ENCODE results near the gene AATF.

The AATF gene

DNA sequence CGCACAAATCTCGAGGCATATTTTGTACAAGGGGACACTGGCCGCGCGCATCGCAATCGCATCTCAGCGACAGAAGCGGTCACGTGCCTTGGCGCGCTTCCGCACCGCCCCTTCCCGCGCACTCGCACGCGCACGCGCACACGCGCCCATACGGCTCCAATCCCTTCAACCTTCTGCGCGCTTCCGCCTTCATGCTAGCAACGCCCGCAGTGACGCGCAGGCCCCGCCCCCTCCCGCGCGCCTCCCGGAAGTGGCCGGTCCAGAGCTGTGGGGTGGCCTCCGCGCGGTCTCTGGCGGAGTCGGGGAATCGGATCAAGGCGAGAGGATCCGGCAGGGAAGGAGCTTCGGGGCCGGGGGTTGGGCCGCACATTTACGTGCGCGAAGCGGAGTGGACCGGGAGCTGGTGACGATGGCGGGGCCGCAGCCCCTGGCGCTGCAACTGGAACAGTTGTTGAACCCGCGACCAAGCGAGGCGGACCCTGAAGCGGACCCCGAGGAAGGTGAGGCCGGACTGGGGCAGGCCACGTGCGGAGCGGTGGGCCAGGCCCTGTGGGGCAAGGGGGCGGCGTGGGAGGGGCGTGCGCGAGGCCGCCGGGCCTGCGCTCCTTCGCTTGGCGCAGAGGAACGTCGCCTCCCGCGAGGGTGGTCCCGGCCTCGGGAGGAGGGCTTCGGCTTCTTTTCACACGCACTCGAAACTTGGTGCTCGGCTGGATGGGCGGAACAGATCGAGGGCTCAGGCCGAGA, at the start of gene AATF:
Gene AATF (plus strand): TSS at position 238 of the 744 bp plus-strand sequence. CDS start 172 bp downstream, at position 410.
- DNase-seq, result peak; percentile 92 to 93

DNA sequence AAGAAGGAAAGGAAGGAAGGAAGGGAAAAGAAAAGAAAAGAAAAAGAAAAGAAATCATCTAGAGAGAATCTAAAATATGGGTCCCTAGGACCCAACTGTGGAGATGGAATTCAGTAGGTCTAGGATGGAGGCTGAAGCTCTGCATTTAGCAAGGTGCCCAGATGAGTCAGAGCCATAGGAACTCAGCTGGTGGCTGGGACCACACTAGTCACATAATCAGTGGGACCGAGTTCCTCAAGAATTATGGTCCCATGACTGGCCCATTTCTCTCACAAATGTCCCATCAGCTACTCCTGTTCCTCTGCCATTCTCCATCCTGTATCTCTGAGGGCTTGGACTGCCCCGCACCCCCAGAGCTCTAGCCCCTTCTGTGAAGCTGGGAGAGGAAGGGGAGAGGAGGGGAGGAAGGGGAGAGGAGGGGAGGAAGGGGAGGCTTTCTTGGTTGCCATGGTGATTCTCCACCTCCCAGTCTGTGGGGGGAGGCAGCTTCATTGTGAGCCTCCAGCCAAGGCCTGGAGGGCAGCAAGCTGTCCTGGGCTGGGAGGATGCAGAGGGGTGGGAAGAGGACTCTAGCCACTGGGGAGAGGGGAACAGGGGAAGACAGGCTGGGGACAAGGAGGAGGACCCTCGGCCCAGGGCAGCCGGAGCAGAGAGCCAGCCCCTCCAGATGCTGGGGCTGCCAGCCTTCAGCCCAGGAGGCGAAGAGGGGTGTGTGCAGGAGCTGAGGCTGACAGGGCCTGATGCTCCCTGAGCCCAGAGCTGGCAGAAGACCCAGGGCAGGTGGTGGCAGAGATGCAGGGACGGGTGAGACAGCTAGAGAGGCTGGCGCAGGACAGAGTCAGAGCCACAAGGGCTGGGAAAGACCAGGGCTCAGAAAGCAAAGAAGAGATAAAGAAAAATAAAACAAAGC, 49.2 kb upstream of the AATF start:
- DNase-seq, result no peak

GRCh38 chr17:36900160-36900512, 48.6 kb upstream of the AATF start:
- DNase-seq, result no peak

DNA sequence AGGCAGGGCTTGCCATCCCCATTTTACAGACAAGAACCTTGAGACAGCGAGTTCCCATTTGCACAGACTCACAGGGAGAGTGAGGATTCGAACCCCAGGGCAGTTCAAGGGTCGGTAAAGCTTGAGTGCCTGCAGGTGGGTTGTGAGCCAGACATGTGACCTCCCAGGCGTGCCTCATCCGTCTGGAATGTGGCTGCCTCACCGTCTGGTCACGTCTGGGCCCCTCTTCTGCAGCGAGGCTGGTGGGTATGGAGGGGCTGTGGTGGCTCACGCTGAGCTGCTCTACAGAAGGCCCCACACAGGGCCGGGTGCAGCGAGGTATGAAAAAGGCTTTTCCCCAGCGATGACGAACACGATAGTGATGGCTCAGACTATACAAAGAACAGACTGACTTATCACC, 47.2 kb upstream of the AATF start:
- no peak for DNase-seq

- DNase-seq, result no peak
Measured at GRCh38 chr17:36907407-36907806, 41.3 kb upstream of the AATF start.

DNA sequence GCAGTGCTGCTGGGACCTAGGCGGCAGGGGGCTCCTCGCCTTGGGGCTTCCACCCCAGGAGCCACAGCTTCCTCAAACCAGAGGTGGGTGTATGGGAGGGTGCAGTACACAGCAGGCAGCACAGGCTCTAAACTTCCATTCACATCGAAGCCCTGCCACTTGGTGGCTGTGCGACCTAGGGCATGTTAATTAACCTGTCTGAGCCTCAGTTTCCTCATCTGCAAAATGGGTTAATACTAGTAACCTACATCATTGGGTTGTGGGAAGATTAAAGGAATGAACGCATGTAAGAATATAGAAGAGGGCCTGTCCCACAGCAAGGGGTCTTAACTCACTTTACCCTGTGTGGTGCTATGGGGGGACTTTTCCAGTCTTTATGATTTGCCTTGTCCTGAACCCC, 38.2 kb upstream of the AATF start:
- DNase-seq, result no peak

DNA sequence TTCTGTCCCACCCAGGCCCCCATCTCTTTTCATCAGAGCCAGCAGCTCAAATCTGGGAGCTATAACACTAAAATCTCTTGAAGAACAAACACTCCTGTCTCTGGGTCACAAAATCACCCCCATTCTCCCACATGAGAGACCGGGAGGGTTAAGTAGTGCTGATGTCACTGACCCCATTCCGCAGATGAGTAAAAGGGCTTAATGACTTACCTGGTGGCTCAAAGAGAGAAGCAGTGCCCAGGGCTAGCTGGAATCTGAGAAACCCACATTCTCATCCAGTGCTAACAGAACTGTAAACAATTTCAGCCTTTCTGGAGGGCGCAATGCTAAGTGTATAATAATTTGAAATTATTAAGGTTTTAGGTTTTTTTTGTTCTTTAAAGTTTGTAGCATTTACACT, 37.8 kb upstream of the AATF start:
- no peak for DNase-seq

DNA sequence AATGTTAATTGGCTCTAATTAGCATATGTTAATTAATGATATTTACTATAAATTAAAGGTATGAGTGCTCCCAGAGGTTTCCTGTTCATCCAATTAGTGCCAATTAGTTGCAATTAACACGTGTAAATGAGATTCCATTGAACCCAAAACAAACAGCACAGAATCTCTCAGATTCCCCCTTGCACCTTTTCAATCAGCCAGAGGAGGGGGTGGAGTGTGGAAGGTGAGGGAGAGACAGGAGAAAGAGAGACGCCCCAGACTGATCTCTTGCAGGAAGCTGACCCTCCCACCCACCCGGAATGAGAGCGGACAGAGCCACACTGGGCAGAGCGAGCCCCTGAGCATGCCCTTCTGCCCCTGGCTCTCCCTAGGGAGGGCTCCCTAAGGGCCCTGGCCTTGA, 35.6 kb upstream of the AATF start:
- DNase-seq, result no peak

GRCh38 chr17:36918211-36918691, 30.5 kb upstream of the AATF start:
- peak in 1 of 2 experiments; percentile 3 for DNase-seq

DNA sequence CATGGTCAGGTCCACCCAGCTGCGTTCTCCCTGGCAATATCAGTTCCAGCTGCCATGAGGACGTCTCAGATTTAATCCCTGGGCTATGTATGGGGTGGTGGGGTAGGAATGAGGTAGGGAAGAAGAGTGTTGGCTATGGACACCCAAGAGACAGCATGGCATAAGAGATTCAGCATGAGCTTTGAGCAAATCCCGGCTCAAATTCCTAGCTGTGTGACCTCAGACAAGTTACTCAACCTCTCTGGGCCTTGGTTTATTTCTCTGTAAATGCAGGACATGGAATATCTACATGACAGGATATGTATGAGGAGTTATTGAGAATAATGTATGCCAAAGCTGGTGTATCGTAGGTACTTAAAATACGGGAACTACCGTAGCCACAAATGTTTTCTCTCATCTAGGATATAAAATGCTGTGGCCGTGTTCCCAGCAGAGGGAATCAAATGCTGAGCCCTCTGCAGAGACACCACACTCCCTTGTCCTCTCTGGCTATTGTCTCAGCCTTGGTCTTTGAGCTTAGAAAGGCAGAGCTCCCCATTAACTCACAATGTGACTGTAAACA, 29.3 kb upstream of the AATF start:
- DNase-seq, result no peak

GRCh38 chr17:36920032-36921005, 28.4 kb upstream of the AATF start:
- DNase-seq, result no peak

DNA sequence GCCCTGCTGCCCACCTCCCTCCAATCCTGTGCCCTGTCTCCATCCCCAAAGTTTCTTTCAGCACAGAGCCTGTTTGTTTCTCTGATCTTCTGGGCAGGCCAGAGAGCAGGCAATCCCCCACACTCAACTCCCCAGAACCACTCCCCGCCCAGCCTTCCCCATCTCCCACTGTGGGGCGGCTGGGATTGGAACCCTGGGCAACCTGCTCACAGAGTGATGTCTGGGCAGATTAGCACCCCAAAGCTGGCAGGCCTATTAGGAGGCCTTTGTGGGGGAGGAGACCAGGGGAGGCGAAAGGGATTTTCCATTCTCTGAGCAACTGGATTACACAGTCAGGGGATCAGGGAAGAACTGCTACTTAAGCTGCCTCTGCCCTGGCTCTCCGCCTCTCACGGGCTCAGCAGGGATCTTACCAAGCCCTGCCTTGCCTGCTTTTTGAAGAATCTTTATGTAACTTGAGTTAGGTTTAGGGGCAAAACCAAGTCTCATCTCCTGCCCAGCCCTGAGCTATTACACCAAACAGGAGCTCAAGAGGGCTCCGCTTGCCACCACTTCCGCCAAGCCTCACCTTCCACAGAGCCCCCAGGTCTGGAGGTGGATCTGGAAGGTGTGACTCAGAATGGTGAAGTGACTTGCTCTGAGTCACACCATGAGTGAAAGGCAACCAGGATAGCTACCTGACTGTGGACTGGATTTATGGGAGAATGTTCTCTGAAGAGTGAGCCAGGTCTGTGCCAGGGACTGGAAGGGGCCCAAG, 27.5 kb upstream of the AATF start:
- DNase-seq, result peak in 1 of 2 experiments; percentile 10

GRCh38 chr17:36922175-36922574, 26.6 kb upstream of the AATF start:
- DNase-seq, result no peak

GRCh38 chr17:36923814-36924221, 24.9 kb upstream of the AATF start:
- no peak for DNase-seq

DNA sequence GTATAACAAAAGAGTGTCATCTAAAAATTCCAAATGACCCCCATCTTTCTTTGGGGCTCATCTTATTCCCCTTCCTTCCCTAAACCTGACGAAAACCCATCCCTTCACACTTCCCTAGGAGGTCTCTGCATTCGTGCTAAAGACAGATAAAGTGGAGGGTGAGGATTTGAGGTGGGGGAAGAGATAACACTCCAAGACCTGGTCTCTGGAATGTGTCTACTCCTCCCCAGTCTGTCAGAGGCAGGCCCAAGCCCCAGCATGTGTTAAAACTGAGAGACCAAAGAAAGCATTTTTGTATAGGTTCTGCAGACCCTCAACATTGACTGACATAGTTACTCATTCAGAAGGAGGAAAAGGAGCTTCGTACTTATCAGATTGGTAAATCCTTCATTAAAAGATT, 22.5 kb upstream of the AATF start:
- DNase-seq, result no peak

- DNase-seq, result no peak
Measured at GRCh38 chr17:36926701-36927100, 22.1 kb upstream of the AATF start.

DNA sequence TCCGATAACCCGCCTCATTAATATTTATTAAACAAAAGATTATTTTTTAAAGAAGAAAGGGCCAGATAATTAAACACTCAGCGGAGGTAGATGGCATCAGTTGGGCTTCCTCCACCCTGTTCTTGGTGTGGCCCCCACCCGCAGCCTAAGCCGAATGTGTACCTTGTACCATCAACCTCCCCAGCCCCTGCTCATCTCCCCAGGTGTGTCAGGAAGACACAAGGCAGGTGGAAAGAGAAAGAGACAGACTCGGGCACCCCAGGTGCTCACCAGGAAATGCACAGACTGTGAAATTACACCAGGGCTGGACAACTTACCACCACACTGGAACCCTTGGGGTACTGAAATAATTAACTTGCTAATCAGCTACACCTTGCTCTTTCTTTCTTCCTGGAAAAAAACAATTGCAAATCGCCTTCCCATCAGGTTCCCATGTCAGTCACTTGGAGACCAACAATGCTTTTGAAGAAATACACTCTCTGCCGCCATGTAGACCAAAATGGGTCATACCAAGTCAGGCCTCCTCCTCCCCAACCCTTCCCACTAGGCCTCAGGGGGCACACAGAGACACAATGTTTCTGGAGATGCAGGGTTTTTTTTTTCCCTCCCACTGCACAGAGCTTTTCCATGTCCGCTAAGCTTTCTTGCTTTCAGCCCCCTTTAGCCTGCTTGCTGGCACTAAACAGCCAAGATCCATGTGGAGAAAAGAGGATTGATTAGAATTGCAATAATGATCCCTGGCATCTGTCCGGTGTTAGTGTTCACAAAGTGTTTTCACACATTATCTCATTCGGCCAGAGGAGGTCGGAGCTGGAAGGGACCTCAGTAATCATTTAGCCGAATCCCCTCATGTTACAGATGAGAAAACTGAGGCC, 20.0 kb upstream of the AATF start:
- DNase-seq, result no peak

DNA sequence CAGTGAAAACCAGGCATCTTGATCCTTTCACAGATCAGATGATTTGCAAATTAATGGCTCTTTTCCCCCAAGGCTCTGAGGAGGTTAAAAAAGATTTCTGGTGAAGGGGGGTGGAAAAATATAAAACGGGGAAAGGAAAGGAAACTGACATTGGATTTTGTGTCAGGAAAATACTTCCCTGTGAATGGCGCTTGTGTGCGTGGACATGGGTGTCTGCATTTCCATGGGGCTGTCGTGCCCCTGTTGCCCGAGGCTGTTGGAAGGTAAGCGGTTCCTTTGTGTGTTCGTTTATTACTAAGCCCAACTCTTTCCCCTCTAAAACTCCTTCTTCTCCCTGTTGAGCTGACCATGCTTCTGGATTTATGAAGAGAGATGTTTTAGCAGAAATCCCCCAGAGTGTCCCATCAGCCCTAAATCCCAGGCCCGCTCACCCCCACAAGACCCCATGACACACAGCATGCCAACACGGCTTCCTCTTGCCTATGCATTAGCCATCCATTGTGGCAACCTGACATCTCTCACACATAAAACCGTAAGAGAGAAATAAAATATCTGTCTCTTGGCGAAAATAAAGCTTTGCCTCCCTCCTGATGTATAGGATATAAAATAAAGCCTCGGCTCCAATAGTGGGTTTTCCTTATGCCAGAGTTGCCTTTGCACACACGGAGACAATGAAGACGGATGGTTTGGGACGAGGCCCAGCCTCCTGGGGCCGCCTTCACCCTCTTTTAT, 18.7 kb upstream of the AATF start:
- no peak for DNase-seq

- DNase-seq, result no peak
Measured at GRCh38 chr17:36930583-36930900, 18.2 kb upstream of the AATF start.

DNA sequence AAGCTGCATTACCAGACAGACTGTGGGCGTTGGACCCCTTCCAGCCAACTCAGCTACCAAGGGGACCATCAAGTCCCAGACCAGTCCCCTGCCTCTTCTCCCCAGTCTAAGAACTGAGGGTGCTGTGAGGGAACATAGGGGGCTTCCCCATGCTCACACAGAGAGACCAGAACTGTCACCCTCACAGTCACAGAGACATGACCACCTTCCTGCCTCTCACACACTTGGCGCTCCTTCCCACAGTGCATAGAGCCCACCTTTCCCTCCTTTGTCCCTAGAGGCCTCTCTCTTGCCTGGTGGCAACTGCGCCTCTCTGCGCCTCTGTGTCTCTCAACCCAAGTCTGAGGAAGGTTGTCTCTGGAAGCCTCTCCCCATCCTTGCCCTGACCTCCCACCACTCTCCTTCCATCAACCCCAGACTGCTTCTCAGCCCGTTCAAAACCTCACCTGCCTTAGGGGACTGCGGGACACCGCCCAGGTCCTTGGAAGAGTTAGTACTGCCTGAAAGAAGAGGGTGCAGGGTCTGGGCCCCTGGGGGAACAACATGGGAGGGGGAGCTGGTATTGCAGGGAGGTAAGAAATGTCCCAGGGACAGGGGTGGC, 17.6 kb upstream of the AATF start:
- no peak for DNase-seq

Measured in SW 1271 (cell line).